NCI-H446 treated with DMSO at 0.1 percent for 48 hours (cell line): Measurements from ENCODE around the gene PDSS2.
"Not testable (repeated sequence)": the region's sequence is repeated elsewhere in the genome, so short reads cannot be mapped to it uniquely, and the experiment has no call there.

Experiments
- DNase-seq: peaks from one replicate; lab custom pipeline; 2025; lab: John Stamatoyannopoulos, UW

PDSS2 gene

GRCh38 chr6:107321793-107322192, 137.6 kb downstream of the PDSS2 start:
- DNase-seq: no peak

- no peak for DNase-seq
Observed at GRCh38 chr6:107319906-107320530, 139.3 kb downstream of the PDSS2 start.

- peak; percentile 33 for DNase-seq
Observed at GRCh38 chr6:107318100-107318736, 141.1 kb downstream of the PDSS2 start.

- no peak for DNase-seq
Observed at GRCh38 chr6:107315114-107315513, 144.2 kb downstream of the PDSS2 start.

GRCh38 chr6:107314531-107314939, 144.8 kb downstream of the PDSS2 start:
- DNase-seq: peak; percentile 83

GRCh38 chr6:107313776-107314175, 145.6 kb downstream of the PDSS2 start:
- no peak for DNase-seq

- DNase-seq: no peak
Observed at GRCh38 chr6:107310362-107310761, 149.0 kb downstream of the PDSS2 start.

GRCh38 chr6:107308677-107309076, 150.7 kb downstream of the PDSS2 start:
- no peak for DNase-seq

GRCh38 chr6:107305994-107306393, 153.4 kb downstream of the PDSS2 start:
- DNase-seq: not testable (repeated sequence)

- DNase-seq: no peak
Observed at GRCh38 chr6:107305391-107305790, 154.0 kb downstream of the PDSS2 start.

- no peak for DNase-seq
Observed at GRCh38 chr6:107304421-107305025, 154.8 kb downstream of the PDSS2 start.

GRCh38 chr6:107293350-107293749, 166.0 kb downstream of the PDSS2 start:
- DNase-seq: no peak

GRCh38 chr6:107292715-107293271, 166.6 kb downstream of the PDSS2 start:
- no peak for DNase-seq

GRCh38 chr6:107290491-107290890, 168.9 kb downstream of the PDSS2 start:
- DNase-seq: no peak

GRCh38 chr6:107289258-107289657, 170.1 kb downstream of the PDSS2 start:
- DNase-seq: not testable (repeated sequence)

GRCh38 chr6:107285683-107286082, 173.7 kb downstream of the PDSS2 start:
- DNase-seq: not testable (repeated sequence)

GRCh38 chr6:107284805-107285204, 174.6 kb downstream of the PDSS2 start:
- DNase-seq: no peak

- no peak for DNase-seq
Observed at GRCh38 chr6:107280791-107281190, 178.6 kb downstream of the PDSS2 start.

- not testable (repeated sequence) for DNase-seq
Observed at GRCh38 chr6:107280001-107280400, 179.4 kb downstream of the PDSS2 start.

GRCh38 chr6:107275330-107275865, 184.0 kb downstream of the PDSS2 start:
- no peak for DNase-seq

GRCh38 chr6:107274288-107274687, 185.1 kb downstream of the PDSS2 start:
- DNase-seq: no peak

- DNase-seq: no peak
Observed at GRCh38 chr6:107272246-107272645, 187.1 kb downstream of the PDSS2 start.
